ENCODE results near the gene CFAP53. TPM values are rescaled to one million over a fixed set of nuclear protein-coding genes. Genes with fewer than 3 reads are reported as not detected.

Gene CFAP53
- total RNA-seq, 1 donor from 2014 or later, result 0.68 TPM

GRCh38 chr18:50282521-50283335 is 16.4 kb upstream of the CFAP53 start:
- no peaks in the 10 kb centered on the region for H3K27me3 Mint-ChIP-seq (ENCODE audit: low read depth, unreplicated experiment)
- peaks cover 39% of the 10 kb centered on the region for H3K4me1 ChIP-seq (ENCODE audit: insufficient read depth, low read length)
- FAIRE-seq (no peak), DNase-seq (ENCODE audit: low read depth) (no peak)
- H2AFZ ChIP-seq (ENCODE audit: low read depth, low read length), result no peak overlapping the region
- H3K9me3 ChIP-seq (ENCODE audit: insufficient read depth, low read depth, low read length), result no peaks in the 10 kb centered on the region
- peaks cover 20% of the 10 kb centered on the region for H4K20me1 ChIP-seq (ENCODE audit: insufficient read depth, low read length)
- peaks cover 58% of the 10 kb centered on the region for H3K79me2 ChIP-seq (ENCODE audit: insufficient read depth, low read length)
- no peak for TF ChIP-seq CTCF (IDR thresholded peaks at IDR 0.05; ENCODE audit: insufficient read depth, low read depth, low read length)
- no peak for TF ChIP-seq EZH2 (IDR thresholded peaks at IDR 0.05; ENCODE audit: insufficient read depth, low read length)
- H3K4me1 Mint-ChIP-seq (ENCODE audit: low read depth, unreplicated experiment), result peaks cover 21% of the 10 kb centered on the region
- H3K36me3 ChIP-seq (ENCODE audit: insufficient read depth, low read length), result peaks cover 10% of the 10 kb centered on the region
- no peaks in the 10 kb centered on the region for H3K9me3 Mint-ChIP-seq (ENCODE audit: unreplicated experiment)
- no peak overlapping the region for H3K27ac ChIP-seq (ENCODE audit: low read depth, low read length)
- no peak overlapping the region for H3K4me2 ChIP-seq (ENCODE audit: low read length)
- H3K4me3 Mint-ChIP-seq (ENCODE audit: unreplicated experiment), result peak overlapping the region; percentile 96
- no peak overlapping the region for H3K9ac ChIP-seq (ENCODE audit: low read length)
- H3K27me3 ChIP-seq (ENCODE audit: insufficient read depth, low read length), result no peaks in the 10 kb centered on the region
- no peak overlapping the region for H3K27ac Mint-ChIP-seq (ENCODE audit: unreplicated experiment)
- H3K36me3 Mint-ChIP-seq (ENCODE audit: low read depth, unreplicated experiment), result peaks cover 20% of the 10 kb centered on the region
- peak overlapping the region; percentile 96 for H3K4me3 ChIP-seq (ENCODE audit: insufficient read depth, low read depth, low read length)

GRCh38 chr18:50281972-50282520 is 15.8 kb upstream of the CFAP53 start:
- Mint-ChIP-seq H3K27ac (ENCODE audit: unreplicated experiment) (no peak overlapping the region), H3K4me1 (ENCODE audit: low read depth, unreplicated experiment) (peaks cover 19% of the 10 kb centered on the region), H3K4me3 (ENCODE audit: unreplicated experiment) (peak overlapping the region; percentile 96), H3K36me3 (ENCODE audit: low read depth, unreplicated experiment) (peaks cover 20% of the 10 kb centered on the region), H3K9me3 (ENCODE audit: unreplicated experiment) (no peaks in the 10 kb centered on the region), H3K27me3 (ENCODE audit: low read depth, unreplicated experiment) (no peaks in the 10 kb centered on the region)
- no peaks in the 10 kb centered on the region for H3K9me3 ChIP-seq (ENCODE audit: insufficient read depth, low read depth, low read length)
- H3K79me2 ChIP-seq (ENCODE audit: insufficient read depth, low read length), result peaks cover 59% of the 10 kb centered on the region
- no peaks in the 10 kb centered on the region for H3K27me3 ChIP-seq (ENCODE audit: insufficient read depth, low read length)
- peaks cover 10% of the 10 kb centered on the region for H3K36me3 ChIP-seq (ENCODE audit: insufficient read depth, low read length)
- TF ChIP-seq CTCF (IDR thresholded peaks at IDR 0.05; ENCODE audit: insufficient read depth, low read depth, low read length), result no peak
- no peak for TF ChIP-seq EZH2 (IDR thresholded peaks at IDR 0.05; ENCODE audit: insufficient read depth, low read length)
- DNase-seq (ENCODE audit: low read depth) (no peak), FAIRE-seq (no peak)
- peaks cover 23% of the 10 kb centered on the region for H4K20me1 ChIP-seq (ENCODE audit: insufficient read depth, low read length)
- H2AFZ ChIP-seq (ENCODE audit: low read depth, low read length), result peak overlapping the region; percentile 81
- peak overlapping the region; percentile 100 for H3K4me2 ChIP-seq (ENCODE audit: low read length)
- H3K4me1 ChIP-seq (ENCODE audit: insufficient read depth, low read length), result peaks cover 42% of the 10 kb centered on the region
- peak overlapping the region; percentile 96 for H3K4me3 ChIP-seq (ENCODE audit: insufficient read depth, low read depth, low read length)
- H3K27ac ChIP-seq (ENCODE audit: low read depth, low read length), result peak overlapping the region; percentile 87
- H3K9ac ChIP-seq (ENCODE audit: low read length), result peak overlapping the region; percentile 98

Data from astrocyte (in vitro differentiated cells and primary cell).